ENCODE results near the gene RPS23.

RPS23 gene

DNA sequence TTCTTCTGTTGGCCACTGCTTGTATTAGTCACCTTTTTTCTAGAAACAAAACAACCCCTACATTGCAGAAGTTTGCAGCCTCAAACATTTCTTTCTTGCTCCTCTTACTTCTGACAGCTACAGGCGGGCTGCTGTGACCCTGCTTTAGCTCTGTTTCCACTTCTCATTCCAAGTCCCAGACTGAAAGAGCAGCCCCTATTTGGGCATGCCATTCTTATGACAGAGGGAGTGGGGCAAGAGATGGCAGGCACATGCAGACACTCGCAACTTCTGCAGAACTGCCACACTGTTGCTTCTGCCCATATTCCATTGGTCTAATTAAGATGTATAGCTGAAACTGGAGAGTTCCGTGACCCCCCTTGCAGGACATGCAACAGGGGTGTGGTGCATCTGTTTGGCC is 19.6 kb upstream of the RPS23 start:
- Histone ChIP-seq H3K36me3 (no peaks in the 10 kb centered on the region), H3K4me3 (ENCODE audit: low read depth, low read length) (no peak overlapping the region), H3K27ac (no peak overlapping the region), H3K27me3 (ENCODE audit: insufficient read depth, low read depth, severe bottlenecking) (no peaks in the 10 kb centered on the region), H3K9me3 (ENCODE audit: severe bottlenecking) (no peaks in the 10 kb centered on the region)
- TF ChIP-seq, protein P1, sequence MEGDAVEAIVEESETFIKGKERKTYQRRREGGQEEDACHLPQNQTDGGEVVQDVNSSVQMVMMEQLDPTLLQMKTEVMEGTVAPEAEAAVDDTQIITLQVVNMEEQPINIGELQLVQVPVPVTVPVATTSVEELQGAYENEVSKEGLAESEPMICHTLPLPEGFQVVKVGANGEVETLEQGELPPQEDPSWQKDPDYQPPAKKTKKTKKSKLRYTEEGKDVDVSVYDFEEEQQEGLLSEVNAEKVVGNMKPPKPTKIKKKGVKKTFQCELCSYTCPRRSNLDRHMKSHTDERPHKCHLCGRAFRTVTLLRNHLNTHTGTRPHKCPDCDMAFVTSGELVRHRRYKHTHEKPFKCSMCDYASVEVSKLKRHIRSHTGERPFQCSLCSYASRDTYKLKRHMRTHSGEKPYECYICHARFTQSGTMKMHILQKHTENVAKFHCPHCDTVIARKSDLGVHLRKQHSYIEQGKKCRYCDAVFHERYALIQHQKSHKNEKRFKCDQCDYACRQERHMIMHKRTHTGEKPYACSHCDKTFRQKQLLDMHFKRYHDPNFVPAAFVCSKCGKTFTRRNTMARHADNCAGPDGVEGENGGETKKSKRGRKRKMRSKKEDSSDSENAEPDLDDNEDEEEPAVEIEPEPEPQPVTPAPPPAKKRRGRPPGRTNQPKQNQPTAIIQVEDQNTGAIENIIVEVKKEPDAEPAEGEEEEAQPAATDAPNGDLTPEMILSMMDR (IDR thresholded peaks at IDR 0.05; ENCODE audit: low read depth, low read length), result no peak
- DNase-seq, result no peak

DNA sequence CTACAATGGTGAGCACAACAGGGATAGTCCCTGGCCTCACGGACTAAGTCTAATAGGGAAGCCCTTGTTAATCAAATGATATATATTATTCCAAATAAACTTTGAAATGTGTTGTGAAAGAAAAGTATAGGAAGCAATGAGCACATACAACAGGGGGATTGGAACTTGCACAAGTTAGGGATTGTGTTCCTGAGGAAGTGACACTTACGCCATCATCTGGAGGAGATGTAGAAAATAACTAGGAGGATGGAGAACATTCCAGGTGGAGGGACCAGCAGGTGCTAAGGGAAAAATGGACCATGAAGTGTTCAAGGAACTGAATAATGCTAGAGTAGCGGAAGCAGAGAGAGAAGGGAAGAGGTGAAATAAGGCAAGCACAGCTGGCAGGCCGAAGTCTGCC is 18.8 kb upstream of the RPS23 start:
- DNase-seq, result no peak
- no peaks in the 10 kb centered on the region for H3K9me3 ChIP-seq (ENCODE audit: severe bottlenecking)
- no peak overlapping the region for H3K27ac ChIP-seq
- TF ChIP-seq, protein P1 (IDR thresholded peaks at IDR 0.05; ENCODE audit: low read depth, low read length), result no peak
- no peaks in the 10 kb centered on the region for H3K36me3 ChIP-seq
- H3K27me3 ChIP-seq (ENCODE audit: insufficient read depth, low read depth, severe bottlenecking), result no peaks in the 10 kb centered on the region
- no peak overlapping the region for H3K4me3 ChIP-seq (ENCODE audit: low read depth, low read length)

DNA sequence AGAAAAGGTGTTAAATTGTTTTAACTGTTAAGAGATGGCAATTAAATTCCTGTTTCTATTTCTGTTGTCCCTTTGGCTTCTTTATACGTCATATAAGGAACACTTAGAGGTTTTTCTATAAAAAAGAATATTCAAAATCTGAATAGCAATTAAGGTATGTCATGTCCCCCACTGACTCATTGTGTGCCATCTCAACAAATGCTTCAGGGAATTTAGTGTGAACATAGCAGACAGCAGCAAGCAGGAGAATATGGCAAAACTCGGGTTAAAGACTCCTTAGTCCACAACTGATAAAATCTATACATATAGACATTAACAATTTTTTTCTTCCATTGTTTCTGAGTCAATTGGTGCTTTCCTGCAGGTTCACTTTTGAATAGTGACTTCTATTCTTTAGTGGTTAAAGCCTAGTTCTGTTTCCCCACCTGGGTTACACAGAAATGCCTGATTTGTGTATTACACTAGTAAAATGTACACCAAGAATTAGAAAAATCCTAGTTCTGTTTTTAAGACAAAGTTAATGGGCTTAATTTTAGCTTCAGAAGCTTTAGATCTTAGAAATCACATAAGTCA is 17.9 kb upstream of the RPS23 start:
- TF ChIP-seq, protein P1 (IDR thresholded peaks at IDR 0.05; ENCODE audit: low read depth, low read length), result no peak
- no peaks in the 10 kb centered on the region for H3K36me3 ChIP-seq
- DNase-seq, result no peak
- H3K27me3 ChIP-seq (ENCODE audit: insufficient read depth, low read depth, severe bottlenecking), result no peaks in the 10 kb centered on the region
- no peak overlapping the region for H3K27ac ChIP-seq
- no peak overlapping the region for H3K4me3 ChIP-seq (ENCODE audit: low read depth, low read length)
- H3K9me3 ChIP-seq (ENCODE audit: severe bottlenecking), result no peaks in the 10 kb centered on the region

DNA sequence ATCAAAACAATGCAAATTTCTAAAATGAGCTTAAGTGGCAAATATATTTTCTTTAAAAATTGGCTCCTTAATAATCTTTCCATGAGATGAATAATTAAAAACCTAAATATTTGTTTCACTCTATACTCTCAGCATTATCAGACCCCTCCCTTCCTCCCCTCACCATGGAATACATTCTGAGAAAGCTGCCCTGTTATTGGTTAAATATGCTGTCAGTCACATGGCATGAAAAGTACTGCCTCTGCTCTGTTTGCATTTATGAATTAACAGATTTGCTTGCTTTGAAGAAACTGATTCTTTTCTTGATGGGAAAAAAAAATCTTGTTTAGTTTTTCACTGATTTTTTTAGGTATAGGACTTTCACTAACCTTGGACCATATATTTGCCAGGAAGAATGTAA is 17.0 kb upstream of the RPS23 start:
- TF ChIP-seq, protein P1 (IDR thresholded peaks at IDR 0.05; ENCODE audit: low read depth, low read length), result no peak
- H3K9me3 ChIP-seq (ENCODE audit: severe bottlenecking), result no peaks in the 10 kb centered on the region
- DNase-seq, result no peak
- no peaks in the 10 kb centered on the region for H3K36me3 ChIP-seq
- H3K27me3 ChIP-seq (ENCODE audit: insufficient read depth, low read depth, severe bottlenecking), result no peaks in the 10 kb centered on the region
- no peak overlapping the region for H3K4me3 ChIP-seq (ENCODE audit: low read depth, low read length)
- no peak overlapping the region for H3K27ac ChIP-seq

DNA sequence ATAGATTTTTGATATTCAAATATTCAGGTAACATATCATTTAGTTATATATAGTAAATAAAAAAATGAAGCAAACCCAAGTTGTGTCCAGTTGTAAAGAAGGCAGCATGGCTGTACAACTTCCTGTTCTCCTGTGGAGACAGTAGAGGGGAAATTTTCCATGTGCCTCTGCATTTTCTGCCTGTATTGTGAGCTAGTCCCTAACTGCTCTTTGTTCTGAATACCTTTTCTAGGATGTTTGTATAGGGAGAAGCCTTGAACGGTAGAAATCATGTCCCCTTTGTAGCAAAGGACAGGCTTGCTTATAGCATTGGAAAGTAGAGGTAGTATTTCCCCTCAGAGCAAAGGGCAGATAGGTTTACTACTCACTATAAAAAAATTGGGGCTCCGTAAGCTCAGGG is 13.3 kb upstream of the RPS23 start:
- H3K27me3 ChIP-seq (ENCODE audit: insufficient read depth, low read depth, severe bottlenecking), result no peaks in the 10 kb centered on the region
- no peak overlapping the region for H3K27ac ChIP-seq
- H3K36me3 ChIP-seq, result no peaks in the 10 kb centered on the region
- no peak overlapping the region for H3K4me3 ChIP-seq (ENCODE audit: low read depth, low read length)
- H3K9me3 ChIP-seq (ENCODE audit: severe bottlenecking), result no peaks in the 10 kb centered on the region
- no peak for DNase-seq
- TF ChIP-seq, protein P1 (IDR thresholded peaks at IDR 0.05; ENCODE audit: low read depth, low read length), result no peak

DNA sequence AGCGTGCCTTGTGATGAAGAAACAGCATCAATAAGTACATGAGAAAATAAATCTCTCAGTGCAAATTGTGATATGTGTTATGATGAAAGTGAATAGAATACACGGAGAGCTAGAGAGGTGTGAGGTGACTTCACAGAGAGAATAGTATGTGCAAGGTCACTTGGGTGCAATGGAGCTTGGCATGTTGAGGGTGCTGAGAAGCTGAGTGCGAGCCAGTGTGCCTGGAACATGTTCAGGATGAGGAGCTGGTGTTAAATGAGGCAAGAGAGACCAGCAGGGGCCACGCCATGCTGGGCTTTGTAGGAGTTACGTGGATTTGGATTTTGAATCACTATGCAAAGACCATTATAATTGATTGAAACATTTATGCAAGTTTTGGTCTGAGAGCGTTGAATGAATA is 12.8 kb upstream of the RPS23 start:
- no peaks in the 10 kb centered on the region for H3K36me3 ChIP-seq
- H3K27ac ChIP-seq, result no peak overlapping the region
- DNase-seq, result no peak
- H3K27me3 ChIP-seq (ENCODE audit: insufficient read depth, low read depth, severe bottlenecking), result no peaks in the 10 kb centered on the region
- TF ChIP-seq, protein P1 (IDR thresholded peaks at IDR 0.05; ENCODE audit: low read depth, low read length), result no peak
- no peak overlapping the region for H3K4me3 ChIP-seq (ENCODE audit: low read depth, low read length)
- no peaks in the 10 kb centered on the region for H3K9me3 ChIP-seq (ENCODE audit: severe bottlenecking)
